ENCODE results near the gene CARD9. TPM values are rescaled to one million over a fixed set of nuclear protein-coding genes. Genes with fewer than 3 reads are reported as not detected.

CARD9 gene
- total RNA-seq, 1 donor from 2014 or later: 1.9 TPM

DNA sequence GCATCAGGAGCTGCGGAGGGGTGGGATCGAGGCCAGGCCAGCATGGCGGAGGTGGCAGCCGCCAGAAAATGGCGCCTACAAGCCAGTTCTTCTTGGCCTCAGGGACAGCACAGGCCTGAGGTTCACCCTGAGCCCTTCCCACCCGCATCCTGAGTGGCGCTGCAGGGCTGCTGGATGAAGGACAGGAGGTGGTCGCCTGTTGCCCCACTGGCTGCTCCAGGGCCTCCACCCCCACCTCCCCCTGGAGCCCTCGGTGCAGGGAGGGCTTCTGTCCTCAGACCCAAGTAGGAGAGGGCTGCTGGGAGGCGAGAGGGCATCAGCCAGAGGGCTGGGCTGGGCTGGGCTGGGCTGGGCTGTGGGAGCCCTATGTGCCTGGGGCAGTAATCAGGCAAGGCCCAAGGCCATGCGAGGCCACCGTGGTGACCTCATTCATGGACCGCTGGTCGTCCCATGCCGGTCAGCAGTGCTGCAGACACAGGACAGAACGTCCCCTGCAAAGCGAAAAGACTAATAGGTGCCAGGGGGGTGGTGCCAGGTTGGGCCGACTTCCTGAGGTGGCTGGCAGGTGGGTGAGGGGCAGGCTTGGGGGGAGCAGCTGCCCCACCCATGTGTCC, 32.3 kb downstream of the CARD9 start:
- no peaks in the 10 kb centered on the region for H3K9me3 Mint-ChIP-seq (ENCODE audit: low read depth)
- no peak for DNase-seq (ENCODE audit: low spot score)
- no peak overlapping the region for H3K27ac Mint-ChIP-seq (ENCODE audit: unreplicated experiment)
- H3K4me1 Mint-ChIP-seq (ENCODE audit: low read depth): peaks cover 13% of the 10 kb centered on the region
- no peaks in the 10 kb centered on the region for H3K27me3 Mint-ChIP-seq (ENCODE audit: low read depth)
- TF ChIP-seq, protein P1, sequence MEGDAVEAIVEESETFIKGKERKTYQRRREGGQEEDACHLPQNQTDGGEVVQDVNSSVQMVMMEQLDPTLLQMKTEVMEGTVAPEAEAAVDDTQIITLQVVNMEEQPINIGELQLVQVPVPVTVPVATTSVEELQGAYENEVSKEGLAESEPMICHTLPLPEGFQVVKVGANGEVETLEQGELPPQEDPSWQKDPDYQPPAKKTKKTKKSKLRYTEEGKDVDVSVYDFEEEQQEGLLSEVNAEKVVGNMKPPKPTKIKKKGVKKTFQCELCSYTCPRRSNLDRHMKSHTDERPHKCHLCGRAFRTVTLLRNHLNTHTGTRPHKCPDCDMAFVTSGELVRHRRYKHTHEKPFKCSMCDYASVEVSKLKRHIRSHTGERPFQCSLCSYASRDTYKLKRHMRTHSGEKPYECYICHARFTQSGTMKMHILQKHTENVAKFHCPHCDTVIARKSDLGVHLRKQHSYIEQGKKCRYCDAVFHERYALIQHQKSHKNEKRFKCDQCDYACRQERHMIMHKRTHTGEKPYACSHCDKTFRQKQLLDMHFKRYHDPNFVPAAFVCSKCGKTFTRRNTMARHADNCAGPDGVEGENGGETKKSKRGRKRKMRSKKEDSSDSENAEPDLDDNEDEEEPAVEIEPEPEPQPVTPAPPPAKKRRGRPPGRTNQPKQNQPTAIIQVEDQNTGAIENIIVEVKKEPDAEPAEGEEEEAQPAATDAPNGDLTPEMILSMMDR (IDR thresholded peaks at IDR 0.05): no peak
- H3K36me3 Mint-ChIP-seq (ENCODE audit: low read depth): peaks cover 5% of the 10 kb centered on the region
- no peak overlapping the region for H3K4me3 Mint-ChIP-seq (ENCODE audit: unreplicated experiment)

DNA sequence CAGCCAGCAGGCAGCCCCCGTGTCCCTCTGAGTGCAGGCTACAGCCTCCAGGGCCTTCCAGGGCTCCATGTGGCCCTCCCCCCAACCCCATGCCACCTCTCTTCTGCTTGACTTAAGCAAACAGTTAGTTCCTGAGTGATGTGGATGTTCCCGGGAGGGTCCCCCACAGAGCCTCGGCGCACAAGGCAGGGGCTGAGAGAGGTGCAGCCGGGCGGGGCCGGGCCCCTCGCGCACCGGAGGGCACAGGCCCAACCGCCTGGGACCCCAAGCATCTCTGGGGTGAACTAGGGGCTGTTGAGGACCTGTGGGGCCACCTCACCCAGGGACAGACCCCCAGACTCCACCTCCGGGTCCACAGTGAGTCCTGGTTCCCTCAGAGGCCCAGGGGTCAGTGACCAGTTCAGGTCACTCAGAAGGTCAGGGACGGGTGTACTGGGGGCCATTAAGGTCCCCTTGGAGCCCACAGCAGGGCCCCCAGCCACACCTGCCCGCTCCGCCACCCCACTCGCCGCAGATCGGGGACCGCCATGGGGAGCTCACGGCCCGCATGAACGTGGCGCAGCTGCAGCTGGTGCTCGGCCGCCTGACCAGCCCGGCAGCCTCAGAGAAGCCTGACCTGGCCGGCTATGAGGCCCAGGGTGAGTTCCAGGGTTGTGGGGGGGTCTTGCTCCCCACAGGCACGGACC, 33.0 kb downstream of the CARD9 start:
- peaks cover 14% of the 10 kb centered on the region for H3K4me1 Mint-ChIP-seq (ENCODE audit: low read depth)
- no peak for DNase-seq (ENCODE audit: low spot score)
- TF ChIP-seq, protein P1 (IDR thresholded peaks at IDR 0.05): no peak
- peaks cover 5% of the 10 kb centered on the region for H3K36me3 Mint-ChIP-seq (ENCODE audit: low read depth)
- H3K9me3 Mint-ChIP-seq (ENCODE audit: low read depth): no peaks in the 10 kb centered on the region
- no peak overlapping the region for H3K27ac Mint-ChIP-seq (ENCODE audit: unreplicated experiment)
- no peaks in the 10 kb centered on the region for H3K27me3 Mint-ChIP-seq (ENCODE audit: low read depth)
- no peak overlapping the region for H3K4me3 Mint-ChIP-seq (ENCODE audit: unreplicated experiment)

- H3K4me3 Mint-ChIP-seq (ENCODE audit: unreplicated experiment): no peak overlapping the region
- peaks cover 10% of the 10 kb centered on the region for H3K4me1 Mint-ChIP-seq (ENCODE audit: low read depth)
- no peak overlapping the region for H3K27ac Mint-ChIP-seq (ENCODE audit: unreplicated experiment)
- H3K36me3 Mint-ChIP-seq (ENCODE audit: low read depth): peaks cover 5% of the 10 kb centered on the region
- DNase-seq (ENCODE audit: low spot score): no peak
- TF ChIP-seq, protein P1 (IDR thresholded peaks at IDR 0.05): no peak
- H3K27me3 Mint-ChIP-seq (ENCODE audit: low read depth): no peaks in the 10 kb centered on the region
- no peaks in the 10 kb centered on the region for H3K9me3 Mint-ChIP-seq (ENCODE audit: low read depth)
These were observed 33.5 kb downstream of the CARD9 start for GRCh38 chr9:136339958-136340310.

DNA sequence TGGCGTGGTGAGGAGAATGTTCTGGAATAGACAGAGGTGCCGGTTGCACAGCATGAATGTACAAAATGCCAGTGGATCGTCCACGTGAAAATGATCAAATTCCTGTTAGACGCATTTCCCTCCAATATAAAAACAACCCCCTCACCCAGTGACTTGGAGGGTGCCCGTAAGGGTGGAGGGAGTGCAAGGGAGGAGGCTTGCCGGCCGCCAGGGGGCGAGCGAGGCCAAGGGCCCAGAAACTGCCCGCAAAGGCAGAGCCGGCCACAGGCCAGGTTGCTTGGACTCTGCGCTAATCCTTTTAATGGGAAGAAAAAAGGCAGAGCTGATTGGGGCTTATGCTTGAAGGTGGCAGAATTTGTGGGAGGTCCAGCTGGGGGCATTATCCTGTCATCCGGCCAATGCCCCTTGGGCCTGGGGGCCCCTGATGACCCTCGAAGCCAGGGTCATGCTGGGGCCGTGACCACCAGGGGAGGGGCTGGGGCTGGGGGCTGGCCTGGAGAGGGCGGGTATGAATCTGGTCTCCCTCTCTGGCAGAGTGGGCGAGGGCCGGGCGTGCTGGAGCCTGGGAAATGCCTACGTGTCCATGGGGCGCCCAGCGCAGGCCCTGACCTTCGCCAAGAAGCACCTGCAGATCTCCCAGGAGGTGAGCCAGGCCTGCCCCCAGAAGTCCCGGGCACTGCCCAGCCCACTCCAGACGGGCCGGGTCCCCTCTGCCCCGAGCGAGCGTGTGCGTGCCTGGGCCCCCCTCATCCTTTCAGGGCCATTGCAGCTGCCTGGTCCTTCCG, 34.1 kb downstream of the CARD9 start:
- TF ChIP-seq, protein P1 (IDR thresholded peaks at IDR 0.05): peak; percentile 87
- Mint-ChIP-seq H3K36me3 (ENCODE audit: low read depth) (peaks cover 5% of the 10 kb centered on the region), H3K9me3 (ENCODE audit: low read depth) (no peaks in the 10 kb centered on the region), H3K27ac (ENCODE audit: unreplicated experiment) (no peak overlapping the region), H3K4me3 (ENCODE audit: unreplicated experiment) (no peak overlapping the region), H3K4me1 (ENCODE audit: low read depth) (peaks cover 6% of the 10 kb centered on the region), H3K27me3 (ENCODE audit: low read depth) (no peaks in the 10 kb centered on the region)
- no peak for DNase-seq (ENCODE audit: low spot score)

- Mint-ChIP-seq H3K4me1 (ENCODE audit: low read depth) (peaks cover 6% of the 10 kb centered on the region), H3K4me3 (ENCODE audit: unreplicated experiment) (no peak overlapping the region), H3K36me3 (ENCODE audit: low read depth) (peaks cover 5% of the 10 kb centered on the region), H3K9me3 (ENCODE audit: low read depth) (no peaks in the 10 kb centered on the region), H3K27me3 (ENCODE audit: low read depth) (no peaks in the 10 kb centered on the region), H3K27ac (ENCODE audit: unreplicated experiment) (no peak overlapping the region)
- TF ChIP-seq, protein P1 (IDR thresholded peaks at IDR 0.05): no peak
- DNase-seq (ENCODE audit: low spot score): no peak
These were observed 35.0 kb downstream of the CARD9 start for GRCh38 chr9:136338511-136338910.

All from chondrocyte (in vitro differentiated cells).